ENCODE data around the gene SH3RF3. TPM values are rescaled to one million over a fixed set of nuclear protein-coding genes. Genes with fewer than 3 reads are reported as not detected.
"Not testable (repeated sequence)": the region's sequence is repeated elsewhere in the genome, so short reads cannot be mapped to it uniquely, and the experiment has no call there.

SH3RF3 gene
- total RNA-seq, 2 donors from 2014 or later: 1.3 to 2.7 TPM

- ATAC-seq: peak; percentile 87
- intact Hi-C loops (cut with DNase I, micrococcal nuclease): no loop called here
- DNase-seq: no peak
Measured at GRCh38 chr2:109530712-109531111, 401.7 kb downstream of the SH3RF3 start.

GRCh38 chr2:109531221-109531620 lies 402.2 kb downstream of the SH3RF3 start:
- ATAC-seq: no peak
- intact Hi-C loops (cut with DNase I, micrococcal nuclease): no loop called here
- no peak for DNase-seq

- DNase-seq (no peak), ATAC-seq (no peak)
- intact Hi-C loops (cut with DNase I, micrococcal nuclease): no loop called here
Measured at GRCh38 chr2:109531896-109532727, 403.1 kb downstream of the SH3RF3 start.

- ATAC-seq (no peak), DNase-seq (no peak)
- intact Hi-C loops (cut with DNase I, micrococcal nuclease): no loop called here
Measured at GRCh38 chr2:109532728-109533076, 403.7 kb downstream of the SH3RF3 start.

- DNase-seq: no peak
- no peak for ATAC-seq
- intact Hi-C loops (cut with DNase I, micrococcal nuclease): no loop called here
Measured at GRCh38 chr2:109533823-109534222, 404.8 kb downstream of the SH3RF3 start.

- intact Hi-C loops (cut with DNase I, micrococcal nuclease): no loop called here
- DNase-seq (no peak), ATAC-seq (peak; percentile 53)
Measured at GRCh38 chr2:109535217-109535946, 406.4 kb downstream of the SH3RF3 start.

GRCh38 chr2:109536556-109536955 lies 407.6 kb downstream of the SH3RF3 start:
- DNase-seq; intact Hi-C loops (cut with DNase I, micrococcal nuclease); ATAC-seq: not testable (repeated sequence)

GRCh38 chr2:109537565-109538222 lies 408.7 kb downstream of the SH3RF3 start:
- ATAC-seq: peak; percentile 47
- intact Hi-C loops (cut with DNase I, micrococcal nuclease): no loop called here
- DNase-seq: no peak

GRCh38 chr2:109538546-109538945 lies 409.5 kb downstream of the SH3RF3 start:
- ATAC-seq (no peak), DNase-seq (no peak)
- intact Hi-C loops (cut with DNase I, micrococcal nuclease): no loop called here

GRCh38 chr2:109542384-109542783 lies 413.4 kb downstream of the SH3RF3 start:
- DNase-seq (no peak), ATAC-seq (no peak)
- intact Hi-C loops (cut with DNase I, micrococcal nuclease): loop anchor here in 1 of 2 donors (10.0 kb wide), 1 partner anchor 182 kb away; no protein-coding TSS in a partner anchor

GRCh38 chr2:109545828-109546713 lies 417.1 kb downstream of the SH3RF3 start:
- DNase-seq (peak in 1 of 2 donors; percentile 72), ATAC-seq (peak; percentile 89)
- intact Hi-C loops (cut with DNase I, micrococcal nuclease): loop anchor here in 1 of 2 donors (10.0 kb wide), 1 partner anchor 179 kb away; no protein-coding TSS in a partner anchor

- DNase-seq (no peak), ATAC-seq (no peak)
- intact Hi-C loops (cut with DNase I, micrococcal nuclease): loop anchor here in 1 of 2 donors (10.0 kb wide), 1 partner anchor 178 kb away; no protein-coding TSS in a partner anchor
Measured at GRCh38 chr2:109547280-109547679, 418.3 kb downstream of the SH3RF3 start.

- no peak for ATAC-seq
- intact Hi-C loops (cut with DNase I, micrococcal nuclease): loop anchor here in 1 of 2 donors (10.0 kb wide), 1 partner anchor 176 kb away; no protein-coding TSS in a partner anchor
- DNase-seq: no peak
Measured at GRCh38 chr2:109549016-109549590, 420.1 kb downstream of the SH3RF3 start.

Small RNAs within 50 kb of the gene (microRNA-seq; reads per million reads assigned to microRNA genes)
- 0 reads per million in 2 donors for gene MIR4265
- 0 reads per million in 2 donors for gene MIR4266

Other genes starting within 250 kb of the SH3RF3 start
- under 1 TPM; 0.43 to 0.61 TPM for gene EDAR, start 140.0 kb upstream of the SH3RF3 start, total RNA-seq

Measured in left colon (tissue), 2 donors.